ENCODE data around the gene TCF4.

TCF4 gene

GRCh38 chr18:55369346-55369745, 218.6 kb downstream of the TCF4 start:
- TF ChIP-seq, protein P1, sequence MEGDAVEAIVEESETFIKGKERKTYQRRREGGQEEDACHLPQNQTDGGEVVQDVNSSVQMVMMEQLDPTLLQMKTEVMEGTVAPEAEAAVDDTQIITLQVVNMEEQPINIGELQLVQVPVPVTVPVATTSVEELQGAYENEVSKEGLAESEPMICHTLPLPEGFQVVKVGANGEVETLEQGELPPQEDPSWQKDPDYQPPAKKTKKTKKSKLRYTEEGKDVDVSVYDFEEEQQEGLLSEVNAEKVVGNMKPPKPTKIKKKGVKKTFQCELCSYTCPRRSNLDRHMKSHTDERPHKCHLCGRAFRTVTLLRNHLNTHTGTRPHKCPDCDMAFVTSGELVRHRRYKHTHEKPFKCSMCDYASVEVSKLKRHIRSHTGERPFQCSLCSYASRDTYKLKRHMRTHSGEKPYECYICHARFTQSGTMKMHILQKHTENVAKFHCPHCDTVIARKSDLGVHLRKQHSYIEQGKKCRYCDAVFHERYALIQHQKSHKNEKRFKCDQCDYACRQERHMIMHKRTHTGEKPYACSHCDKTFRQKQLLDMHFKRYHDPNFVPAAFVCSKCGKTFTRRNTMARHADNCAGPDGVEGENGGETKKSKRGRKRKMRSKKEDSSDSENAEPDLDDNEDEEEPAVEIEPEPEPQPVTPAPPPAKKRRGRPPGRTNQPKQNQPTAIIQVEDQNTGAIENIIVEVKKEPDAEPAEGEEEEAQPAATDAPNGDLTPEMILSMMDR (IDR thresholded peaks at IDR 0.05), result no peak

GRCh38 chr18:55365342-55365741, 222.7 kb downstream of the TCF4 start:
- TF ChIP-seq, protein P1 (IDR thresholded peaks at IDR 0.05), result no peak

DNA sequence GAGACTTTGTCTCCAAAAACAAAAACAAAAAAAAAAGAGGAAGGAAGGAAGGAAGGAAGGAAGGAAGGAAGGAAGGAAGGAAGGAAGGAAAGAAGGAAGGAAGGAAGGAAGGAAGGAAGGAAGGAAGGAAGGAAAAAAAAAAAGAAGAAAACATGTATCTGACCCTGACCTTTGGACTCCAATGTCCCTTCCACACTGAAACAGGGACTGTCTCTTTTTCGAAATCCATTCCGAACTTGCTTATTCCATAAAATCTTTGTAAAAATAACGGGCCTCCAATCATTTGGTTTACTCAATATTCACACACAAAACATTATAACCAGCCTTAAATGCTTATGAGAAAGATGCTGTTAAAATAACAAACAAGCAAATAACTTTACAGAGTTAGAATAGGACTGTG, 225.7 kb downstream of the TCF4 start:
- TF ChIP-seq, protein P1 (IDR thresholded peaks at IDR 0.05), result no peak

GRCh38 chr18:55361492-55362250, 226.3 kb downstream of the TCF4 start:
- TF ChIP-seq, protein P1 (IDR thresholded peaks at IDR 0.05), result no peak

- TF ChIP-seq, protein P1 (IDR thresholded peaks at IDR 0.05), result no peak
These were observed 227.9 kb downstream of the TCF4 start for GRCh38 chr18:55360061-55360460.

GRCh38 chr18:55356815-55357214, 231.2 kb downstream of the TCF4 start:
- TF ChIP-seq, protein P1 (IDR thresholded peaks at IDR 0.05), result no peak

DNA sequence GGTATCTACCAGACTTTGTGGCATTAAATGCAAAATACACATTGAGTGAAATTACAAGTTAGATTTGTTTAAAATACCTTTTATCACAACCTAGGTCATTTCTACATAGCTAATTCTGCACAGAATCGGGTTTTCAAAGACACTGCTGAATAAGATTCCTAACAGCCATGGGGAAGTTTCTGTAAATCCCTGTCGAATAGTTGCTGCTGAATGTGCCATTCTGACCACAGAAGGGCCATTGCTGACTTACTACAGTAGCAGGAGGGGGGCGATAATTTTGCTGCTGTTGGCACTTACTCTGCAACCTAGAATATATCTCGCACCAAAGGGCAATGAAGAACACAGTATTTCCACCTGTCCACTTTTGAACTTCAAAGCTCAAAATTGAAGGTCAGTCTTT, 232.8 kb downstream of the TCF4 start:
- TF ChIP-seq, protein P1 (IDR thresholded peaks at IDR 0.05), result no peak

DNA sequence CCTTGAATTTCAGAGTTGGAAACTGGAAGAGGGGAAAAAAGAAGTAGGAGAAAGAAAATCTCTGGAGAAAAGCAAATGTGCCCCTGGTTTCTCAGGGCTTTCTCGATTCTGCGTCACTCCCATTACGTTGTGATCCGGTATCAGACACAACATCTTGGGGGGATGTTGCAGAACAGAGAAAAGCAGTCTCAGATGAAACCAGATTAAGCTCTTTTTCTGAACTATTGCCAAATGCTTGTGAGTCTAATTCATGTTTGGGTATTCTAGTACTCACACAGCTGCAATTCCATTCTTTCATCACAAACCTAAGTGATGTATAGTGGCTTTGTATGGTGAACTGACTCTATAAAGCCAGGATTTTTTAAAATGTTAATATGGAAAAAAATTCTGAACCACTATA, 233.2 kb downstream of the TCF4 start:
- TF ChIP-seq, protein P1 (IDR thresholded peaks at IDR 0.05), result no peak

All from LNCAP (cell line).